ENCODE data around the gene PIP4K2A. TPM values are rescaled to one million over a fixed set of nuclear protein-coding genes. Genes with fewer than 3 reads are reported as not detected.
"Not testable (repeated sequence)": the region's sequence is repeated elsewhere in the genome, so short reads cannot be mapped to it uniquely, and the experiment has no call there.

PIP4K2A gene
- total RNA-seq, 4 donors from 2014 or later, result 2.6 to 14.9 (median 12.4) TPM

GRCh38 chr10:22515009-22515408 is 199.4 kb downstream of the PIP4K2A start:
- H3K4me3 ChIP-seq, result no peak overlapping the region
- in situ Hi-C loops (cut with MboI; ENCODE audit: low pct_ligation_motif_present in 1 of 4, low pct_unique_long_range_greater_than_20kb in 1 of 4, low sequenced_read_pairs in 3 of 4), result no loop called here
- intact Hi-C loops (cut with DNase I; ENCODE audit: low total_unique reads), result no loop called here
- no peak overlapping the region for H3K27ac ChIP-seq
- WGBS, 2 donors (ENCODE audit: low coverage in 1 of 2), result 82% methylated on average over 3 of the region's 3 CpGs
- no peak for TF ChIP-seq POLR2A (IDR thresholded peaks at IDR 0.05)
- TF ChIP-seq, protein P1, sequence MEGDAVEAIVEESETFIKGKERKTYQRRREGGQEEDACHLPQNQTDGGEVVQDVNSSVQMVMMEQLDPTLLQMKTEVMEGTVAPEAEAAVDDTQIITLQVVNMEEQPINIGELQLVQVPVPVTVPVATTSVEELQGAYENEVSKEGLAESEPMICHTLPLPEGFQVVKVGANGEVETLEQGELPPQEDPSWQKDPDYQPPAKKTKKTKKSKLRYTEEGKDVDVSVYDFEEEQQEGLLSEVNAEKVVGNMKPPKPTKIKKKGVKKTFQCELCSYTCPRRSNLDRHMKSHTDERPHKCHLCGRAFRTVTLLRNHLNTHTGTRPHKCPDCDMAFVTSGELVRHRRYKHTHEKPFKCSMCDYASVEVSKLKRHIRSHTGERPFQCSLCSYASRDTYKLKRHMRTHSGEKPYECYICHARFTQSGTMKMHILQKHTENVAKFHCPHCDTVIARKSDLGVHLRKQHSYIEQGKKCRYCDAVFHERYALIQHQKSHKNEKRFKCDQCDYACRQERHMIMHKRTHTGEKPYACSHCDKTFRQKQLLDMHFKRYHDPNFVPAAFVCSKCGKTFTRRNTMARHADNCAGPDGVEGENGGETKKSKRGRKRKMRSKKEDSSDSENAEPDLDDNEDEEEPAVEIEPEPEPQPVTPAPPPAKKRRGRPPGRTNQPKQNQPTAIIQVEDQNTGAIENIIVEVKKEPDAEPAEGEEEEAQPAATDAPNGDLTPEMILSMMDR (IDR thresholded peaks at IDR 0.05), result no peak
- TF ChIP-seq EP300 (IDR thresholded peaks at IDR 0.05; ENCODE audit: low read depth), result no peak
- no peak for TF ChIP-seq POLR2AphosphoS5 (IDR thresholded peaks at IDR 0.05)
- H3K36me3 ChIP-seq, result no peaks in the 10 kb centered on the region
- peaks cover 19% of the 10 kb centered on the region for H3K27me3 ChIP-seq
- no peaks in the 10 kb centered on the region for H3K9me3 ChIP-seq
- peaks cover 0 to 5% (median 0%) of the 10 kb centered on the region in 4 donors for H3K4me1 ChIP-seq
- no peak for DNase-seq

DNA sequence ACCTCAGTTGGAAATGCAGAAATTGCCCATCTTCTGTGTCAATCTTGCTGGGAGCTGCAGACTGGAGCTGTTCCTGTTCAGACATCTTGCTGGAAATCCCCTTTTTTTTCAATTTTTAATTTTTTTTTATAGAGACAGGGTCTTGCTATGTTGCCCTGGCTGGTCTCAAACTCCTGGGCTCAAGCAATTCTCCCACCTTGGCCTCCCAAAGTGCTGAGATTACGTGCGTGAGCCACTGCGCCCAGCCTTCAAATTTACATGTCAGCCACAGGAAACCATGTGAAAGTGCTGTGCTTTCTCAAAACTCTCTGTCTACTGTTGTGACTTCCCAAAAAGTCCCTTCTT is 200.0 kb downstream of the PIP4K2A start:
- in situ Hi-C loops (cut with MboI; ENCODE audit: low pct_ligation_motif_present in 1 of 4, low pct_unique_long_range_greater_than_20kb in 1 of 4, low sequenced_read_pairs in 3 of 4); H3K36me3 ChIP-seq; H3K9me3 ChIP-seq; H3K4me3 ChIP-seq; DNase-seq; H3K27ac ChIP-seq; intact Hi-C loops (cut with DNase I; ENCODE audit: low total_unique reads); H3K4me1 ChIP-seq: not testable (repeated sequence)
- H3K27me3 ChIP-seq, result peaks cover 19% of the 10 kb centered on the region
- WGBS, 2 donors (ENCODE audit: low coverage in 1 of 2), result 91% methylated on average over 3 of the region's 3 CpGs; no CpG with 5 or more reads in 1 of the 2 donors

DNA sequence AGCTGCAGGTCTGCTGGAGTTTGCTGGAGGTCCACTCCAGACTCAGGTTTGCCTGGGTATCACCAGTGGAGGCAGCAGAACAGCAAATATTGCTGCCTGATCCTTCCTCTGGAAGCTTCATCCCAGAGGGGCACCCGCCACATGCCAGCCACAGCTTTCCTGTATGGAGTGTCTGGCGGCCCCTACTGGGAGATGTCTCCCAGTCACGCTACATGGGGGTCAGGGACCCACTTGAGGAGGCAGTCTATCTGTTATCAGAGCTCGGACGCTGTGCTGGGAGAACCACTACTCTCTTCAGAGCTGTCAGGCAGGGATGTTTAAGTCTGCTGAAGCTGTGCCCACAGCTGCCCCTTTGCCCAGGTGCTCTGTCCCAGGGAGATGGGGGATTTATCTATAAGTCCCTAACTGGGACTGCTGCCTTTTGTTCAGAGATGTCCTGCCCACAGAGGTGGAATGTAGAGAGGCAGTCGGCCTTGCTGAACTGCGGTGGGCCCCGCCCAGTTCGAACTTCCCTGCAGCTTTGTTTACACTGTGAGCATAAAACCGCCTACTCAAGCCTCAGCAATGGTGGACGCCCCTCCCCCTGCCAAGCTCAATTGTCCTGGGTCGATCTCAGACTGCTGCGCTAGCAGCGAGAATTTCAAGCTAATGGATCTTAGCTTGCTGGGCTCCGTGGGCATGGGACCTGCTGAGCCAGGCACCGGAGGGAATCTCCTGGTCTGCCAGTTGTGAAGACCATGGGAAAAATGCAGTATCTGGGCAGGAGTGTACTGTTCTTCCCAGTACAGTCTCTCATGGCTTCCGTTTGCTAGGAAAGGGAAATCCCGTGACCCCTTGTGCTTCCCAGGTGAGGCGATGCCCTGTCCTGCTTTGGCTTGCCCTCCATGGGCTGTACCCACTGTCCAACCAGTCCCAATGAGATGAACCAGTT is 200.6 kb downstream of the PIP4K2A start:
- peak; percentile 85 for DNase-seq
- WGBS, 2 donors (ENCODE audit: low coverage in 1 of 2), result 40 to 49% methylated on average over 1 to 18 of the region's 19 CpGs
- in situ Hi-C loops (cut with MboI; ENCODE audit: low pct_ligation_motif_present in 1 of 4, low pct_unique_long_range_greater_than_20kb in 1 of 4, low sequenced_read_pairs in 3 of 4); H3K9me3 ChIP-seq; H3K36me3 ChIP-seq; intact Hi-C loops (cut with DNase I; ENCODE audit: low total_unique reads); H3K4me1 ChIP-seq; H3K27ac ChIP-seq: not testable (repeated sequence)
- Histone ChIP-seq H3K4me3 (peak overlapping the region in 1 of 4 donors; percentile 33), H3K27me3 (peaks cover 19% of the 10 kb centered on the region)

DNA sequence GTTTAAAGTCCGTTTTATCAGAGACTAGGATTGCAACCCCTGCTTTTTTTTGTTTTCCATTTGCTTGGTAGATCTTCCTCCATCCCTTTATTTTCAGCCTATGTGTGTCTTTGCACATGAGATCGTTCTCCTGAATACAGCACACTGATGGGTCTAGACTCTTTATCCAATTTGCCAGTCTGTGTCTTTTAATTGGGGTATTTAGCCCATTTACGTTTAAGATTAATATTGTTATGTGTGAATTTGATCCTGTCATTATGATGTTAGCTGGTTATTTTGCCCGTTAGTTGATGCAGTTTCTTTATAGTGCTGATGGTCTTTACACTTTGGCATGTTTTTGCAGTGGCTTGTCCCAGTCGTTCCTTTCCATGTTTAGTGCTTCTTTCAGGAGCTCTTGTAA is 202.4 kb downstream of the PIP4K2A start:
- H3K9me3 ChIP-seq; H3K36me3 ChIP-seq; intact Hi-C loops (cut with DNase I; ENCODE audit: low total_unique reads); H3K4me1 ChIP-seq; H3K27ac ChIP-seq; in situ Hi-C loops (cut with MboI; ENCODE audit: low pct_ligation_motif_present in 1 of 4, low pct_unique_long_range_greater_than_20kb in 1 of 4, low sequenced_read_pairs in 3 of 4); H3K4me3 ChIP-seq; DNase-seq: not testable (repeated sequence)
- H3K27me3 ChIP-seq, result peaks cover 28% of the 10 kb centered on the region
- 85 to 90% methylated on average over 5 of the region's 5 CpGs for WGBS, 2 donors (ENCODE audit: low coverage in 1 of 2)

DNA sequence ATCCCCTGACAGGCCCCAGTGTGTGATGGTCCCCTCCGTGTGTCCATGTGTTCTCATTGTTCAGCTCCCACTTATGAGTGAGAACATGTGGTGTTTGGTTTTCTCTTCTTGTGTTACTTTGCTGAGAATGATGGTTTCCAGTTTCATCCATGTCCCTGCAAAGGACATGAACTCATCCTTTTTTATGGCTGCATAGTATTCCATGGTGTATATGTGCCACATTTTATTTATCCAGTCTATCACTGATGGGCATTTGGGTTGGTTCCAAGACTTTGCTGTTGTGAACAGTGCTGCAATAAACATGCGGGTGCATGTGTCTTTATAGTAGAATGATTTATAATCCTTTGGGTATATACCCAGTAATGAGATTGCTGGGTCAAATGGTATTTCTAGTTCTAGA is 206.2 kb downstream of the PIP4K2A start:
- peaks cover 18% of the 10 kb centered on the region for H3K27me3 ChIP-seq
- H3K4me3 ChIP-seq; H3K4me1 ChIP-seq; H3K9me3 ChIP-seq; H3K36me3 ChIP-seq; in situ Hi-C loops (cut with MboI; ENCODE audit: low pct_ligation_motif_present in 1 of 4, low pct_unique_long_range_greater_than_20kb in 1 of 4, low sequenced_read_pairs in 3 of 4); intact Hi-C loops (cut with DNase I; ENCODE audit: low total_unique reads); H3K27ac ChIP-seq; DNase-seq: not testable (repeated sequence)
- WGBS, 2 donors (ENCODE audit: low coverage in 1 of 2), result 80 to 100% methylated on average over 1 to 2 of the region's 2 CpGs

- DNase-seq, result peak; percentile 65
These were observed 208.3 kb downstream of the PIP4K2A start for GRCh38 chr10:22505911-22506685.

More at GRCh38 chr10:22505911-22506685, 208.3 kb downstream of the PIP4K2A start:
- intact Hi-C loops (cut with DNase I; ENCODE audit: low total_unique reads), result no loop called here
- Histone ChIP-seq H3K36me3 (no peaks in the 10 kb centered on the region), H3K9me3 (peaks cover 0 to 4% of the 10 kb centered on the region in 2 donors), H3K4me1 (peaks cover 0 to 4% (median 1%) of the 10 kb centered on the region in 4 donors), H3K4me3 (no peak overlapping the region), H3K27me3 (peaks cover 13% of the 10 kb centered on the region), H3K27ac (no peak overlapping the region)
- WGBS, 2 donors (ENCODE audit: low coverage in 1 of 2), result 25 to 40% methylated on average over 1 to 11 of the region's 11 CpGs
- in situ Hi-C loops (cut with MboI; ENCODE audit: low pct_ligation_motif_present in 1 of 4, low pct_unique_long_range_greater_than_20kb in 1 of 4, low sequenced_read_pairs in 3 of 4), result no loop called here
- TF ChIP-seq POLR2AphosphoS5 (IDR thresholded peaks at IDR 0.05) (no peak), EP300 (IDR thresholded peaks at IDR 0.05; ENCODE audit: low read depth) (no peak), POLR2A (IDR thresholded peaks at IDR 0.05) (no peak)
- TF ChIP-seq, protein P1 (IDR thresholded peaks at IDR 0.05), result no peak
